Testis (tissue), 3 donors: ENCODE measurements around the gene UGP2. TPM values are rescaled to one million over a fixed set of nuclear protein-coding genes. Genes with fewer than 3 reads are reported as not detected.

Source experiments
- DNase-seq: peaks from one replicate; pipeline ENCODE4 v3.0.0-alpha.2; 2019
- H3K27ac ChIP-seq, 2 donors: fragments of 200-600 bp; sonication (generic); one replicate each; pipeline ENCODE4 v1.5.1; 2019
- H3K27me3 ChIP-seq: fragments of 200-600 bp; sonication (generic); one replicate; pipeline ENCODE4 v1.5.1; 2019
- H3K36me3 ChIP-seq: fragments of 200-600 bp; sonication (generic); one replicate; pipeline ENCODE4 v1.5.1; 2017; ENCODE audit warnings: low read depth; ENCODE audit errors: missing control alignments
- H3K4me1 ChIP-seq: fragments of 200-600 bp; sonication (generic); one replicate; pipeline ENCODE4 v1.5.1; 2019
- H3K4me3 ChIP-seq, 2 donors: fragments of 200-600 bp; sonication (generic); one replicate each; pipeline ENCODE4 v1.5.1; 2017 to 2019
- H3K9me3 ChIP-seq: fragments of 200-600 bp; sonication (generic); one replicate; pipeline ENCODE4 v1.5.1; 2017
- POLR2A ChIP-seq: fragments of 450-650 bp; IDR thresholded peaks from one replicate; pipeline ENCODE4 v1.6.1; 2017; ENCODE audit warnings: antibody characterized with exemption, mild to moderate bottlenecking, moderate library complexity
- WGBS, 2 donors: methylation state at CpG; one replicate each; pipeline ENCODE4 v1.1.5; 2018; 5-methylcytosine and 5-hydroxymethylcytosine counted together
- intact Hi-C: fragments of 100-400 bp; cut with DNase I; formaldehyde crosslinking; loops from one replicate; pipeline ENCODE4 v1.15.1; 2023; ENCODE audit warnings: low total_unique reads
- polyA plus RNA-seq: library from polyadenylated mRNA; stranded (reverse); fragments of 350-450 nt; fragmentation: Illumina TruSeq; extraction: RNeasy Lipid Tissue Mini Kit (QIAGEN cat#74804); gene quantifications from one replicate; pipeline ENCODE4 v1.2.3, GENCODE V29; 2014; ENCODE audit warnings: low read depth, low replicate concordance; ENCODE audit not compliant: insufficient read depth
- total RNA-seq, 2 donors: library from RNA; depleted of rRNA; stranded (reverse); fragments of >200 nt; gene quantifications; one replicate each; pipeline ENCODE4 v1.2.3, GENCODE V29; 2016
- TF ChIP-seq, protein P1 (sequence below), 3 experiments: fragments of 450-650 bp in 2 of 3; fragments of 200-600 bp in 1 of 3; sonication (generic) in 1 of 3; IDR thresholded peaks; one replicate each; pipeline ENCODE4 v1.5.1; 2016 to 2019; ENCODE audit warnings: antibody characterized with exemption in 3 of 3, mild to moderate bottlenecking in 2 of 3, moderate library complexity in 1 of 3

Gene UGP2
- total and polyA plus RNA-seq, 3 donors from 2014 or later: 51.7 to 70.3 (median 52.9) TPM

- peak; percentile 71 for DNase-seq
Measured at GRCh38 chr2:63819765-63820717, 21.7 kb upstream of the UGP2 start.

GRCh38 chr2:63820969-63821368 is 20.7 kb upstream of the UGP2 start:
- Histone ChIP-seq H3K4me1 (peaks cover 10% of the 10 kb centered on the region), H3K36me3 (no peaks in the 10 kb centered on the region), H3K4me3 (no peak overlapping the region), H3K27me3 (no peaks in the 10 kb centered on the region), H3K9me3 (no peaks in the 10 kb centered on the region), H3K27ac (no peak overlapping the region)
- intact Hi-C loops: no loop called here
- no peak for DNase-seq
- no peak for TF ChIP-seq POLR2A
- TF ChIP-seq, protein P1, sequence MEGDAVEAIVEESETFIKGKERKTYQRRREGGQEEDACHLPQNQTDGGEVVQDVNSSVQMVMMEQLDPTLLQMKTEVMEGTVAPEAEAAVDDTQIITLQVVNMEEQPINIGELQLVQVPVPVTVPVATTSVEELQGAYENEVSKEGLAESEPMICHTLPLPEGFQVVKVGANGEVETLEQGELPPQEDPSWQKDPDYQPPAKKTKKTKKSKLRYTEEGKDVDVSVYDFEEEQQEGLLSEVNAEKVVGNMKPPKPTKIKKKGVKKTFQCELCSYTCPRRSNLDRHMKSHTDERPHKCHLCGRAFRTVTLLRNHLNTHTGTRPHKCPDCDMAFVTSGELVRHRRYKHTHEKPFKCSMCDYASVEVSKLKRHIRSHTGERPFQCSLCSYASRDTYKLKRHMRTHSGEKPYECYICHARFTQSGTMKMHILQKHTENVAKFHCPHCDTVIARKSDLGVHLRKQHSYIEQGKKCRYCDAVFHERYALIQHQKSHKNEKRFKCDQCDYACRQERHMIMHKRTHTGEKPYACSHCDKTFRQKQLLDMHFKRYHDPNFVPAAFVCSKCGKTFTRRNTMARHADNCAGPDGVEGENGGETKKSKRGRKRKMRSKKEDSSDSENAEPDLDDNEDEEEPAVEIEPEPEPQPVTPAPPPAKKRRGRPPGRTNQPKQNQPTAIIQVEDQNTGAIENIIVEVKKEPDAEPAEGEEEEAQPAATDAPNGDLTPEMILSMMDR (IDR thresholded peaks at IDR 0.05): no peak
- WGBS, 2 donors: 85 to 91% methylated on average over 1 of the region's 1 CpG

More at GRCh38 chr2:63819765-63820717, 21.7 kb upstream of the UGP2 start:
- Histone ChIP-seq H3K9me3 (no peaks in the 10 kb centered on the region), H3K27ac (peak overlapping the region; percentile 3 to 34), H3K36me3 (no peaks in the 10 kb centered on the region), H3K4me3 (no peak overlapping the region), H3K4me1 (peaks cover 10% of the 10 kb centered on the region), H3K27me3 (no peaks in the 10 kb centered on the region)
- TF ChIP-seq, protein P1 (IDR thresholded peaks at IDR 0.05): no peak
- TF ChIP-seq POLR2A: no peak
- intact Hi-C loops: no loop called here
- WGBS, 2 donors: 35 to 51% methylated on average over 6 of the region's 6 CpGs

DNA sequence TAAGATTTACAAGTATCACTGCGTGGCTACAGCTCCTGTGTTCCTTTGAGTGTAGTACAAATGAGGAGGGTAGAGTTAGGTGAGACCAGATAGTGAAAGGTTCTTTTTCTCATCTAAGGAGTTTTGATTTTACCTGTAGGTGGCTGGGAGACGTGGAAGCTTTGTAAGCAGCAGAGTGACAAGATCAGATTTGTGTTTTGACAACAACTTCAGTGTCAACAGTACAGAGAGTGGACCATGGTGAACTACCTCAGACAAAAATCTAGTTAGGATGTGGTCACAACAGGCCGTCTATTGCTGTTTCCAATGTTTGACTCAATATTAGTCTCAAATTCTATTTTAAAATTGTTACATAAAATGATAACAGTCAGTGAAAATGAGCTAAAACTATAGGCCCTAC is 20.3 kb upstream of the UGP2 start:
- Histone ChIP-seq H3K4me1 (peaks cover 10% of the 10 kb centered on the region), H3K27me3 (no peaks in the 10 kb centered on the region), H3K27ac (no peak overlapping the region), H3K36me3 (no peaks in the 10 kb centered on the region), H3K4me3 (no peak overlapping the region), H3K9me3 (no peaks in the 10 kb centered on the region)
- WGBS, 2 donors: 73 to 83% methylated on average over 3 of the region's 3 CpGs
- no peak for DNase-seq
- intact Hi-C loops: no loop called here
- TF ChIP-seq POLR2A: no peak
- TF ChIP-seq, protein P1 (IDR thresholded peaks at IDR 0.05): no peak

DNA sequence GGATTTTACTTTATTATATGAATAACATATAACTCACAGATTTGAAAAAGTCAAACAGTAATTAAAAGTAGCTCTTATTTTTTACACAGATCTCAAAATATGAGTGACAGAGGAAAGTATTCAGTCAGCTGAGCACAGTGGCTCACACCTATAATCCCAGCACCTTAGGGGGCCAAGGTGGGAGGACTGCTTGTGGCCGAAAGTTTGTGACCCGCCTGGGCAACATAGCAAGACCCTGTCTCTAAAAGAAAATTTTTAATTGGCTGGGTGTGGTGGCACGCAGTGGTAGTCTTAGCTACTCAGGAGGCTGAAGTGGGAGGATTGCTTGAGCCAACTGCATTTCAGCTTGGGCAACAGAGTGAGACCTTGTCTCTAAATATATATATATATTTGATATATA is 19.2 kb upstream of the UGP2 start:
- no peak for DNase-seq
- no peaks in the 10 kb centered on the region for H3K36me3 ChIP-seq
- intact Hi-C loops: no loop called here
- H3K9me3 ChIP-seq: no peaks in the 10 kb centered on the region
- no peak for TF ChIP-seq POLR2A
- TF ChIP-seq, protein P1 (IDR thresholded peaks at IDR 0.05): no peak
- H3K4me1 ChIP-seq: peaks cover 10% of the 10 kb centered on the region
- WGBS, 2 donors: 95 to 96% methylated on average over 3 of the region's 3 CpGs
- H3K4me3 ChIP-seq: no peak overlapping the region
- H3K27ac ChIP-seq: no peak overlapping the region
- H3K27me3 ChIP-seq: no peaks in the 10 kb centered on the region
